H1 (cell line): Measurements from ENCODE around the gene CDPF1. TPM values are rescaled to one million over a fixed set of nuclear protein-coding genes. Genes with fewer than 3 reads are reported as not detected.

Source experiments
- CBX5 ChIP-seq: fragments of 300-800, 300-1000 bp; sonication (generic); IDR thresholded peaks from 2 replicates; pipeline ENCODE4 v1.7.1; 2016; ENCODE audit warnings: antibody characterized with exemption, low read length, low read depth
- CHD2 ChIP-seq: IDR thresholded peaks from 2 replicates; pipeline ENCODE4 v1.6.1; 2012; ENCODE audit warnings: low read length, improper control_type of control experiment
- NANOG ChIP-seq: IDR thresholded peaks from 2 replicates; pipeline ENCODE4 v1.6.1; 2011; ENCODE audit warnings: low read length, low read depth, mild to moderate bottlenecking, inconsistent platforms; ENCODE audit not compliant: insufficient read depth, poor library complexity, severe bottlenecking
- SRF ChIP-seq: IDR thresholded peaks from 2 replicates; pipeline ENCODE4 v1.6.1; 2011; ENCODE audit warnings: mild to moderate bottlenecking, low read depth, low read length, moderate library complexity
- polyA plus RNA-seq, 7 experiments: library from polyadenylated mRNA; depleted of rRNA in 3 of 7; stranded (reverse) in 5 of 7; unstranded in 2 of 7; fragments of >200 nt in 5 of 7; fragments of 200-250 nt in 2 of 7; gene quantifications; 1 replicate in 5 of 7; 2 replicates in 1 of 7; 4 replicates in 1 of 7; pipeline versions ENCODE4 v1.2.1 to v1.2.3, GENCODE V29; 2011 to 2013; ENCODE audit warnings: missing spikeins in 2 of 7, mixed read lengths in 2 of 7
- total RNA-seq: library from RNA; stranded (reverse); fragmentation: NEBNext Ultra II Directional; extraction: Animal tissue kit (Norgen Biotek cat#: 25700); gene quantifications from 2 replicates; pipeline ENCODE4 v1.2.1, GENCODE V29; 2021
- TF ChIP-seq, protein P1 (sequence below): IDR thresholded peaks from 2 replicates; pipeline ENCODE4 v1.6.1; 2012; ENCODE audit warnings: inconsistent platforms

The CDPF1 gene
- total and polyA plus RNA-seq, 2 of the 8 experiments (the other 6 are each of a cell fraction or from before 2014, with no cell fraction given) = 9.7 to 13.7 TPM

DNA sequence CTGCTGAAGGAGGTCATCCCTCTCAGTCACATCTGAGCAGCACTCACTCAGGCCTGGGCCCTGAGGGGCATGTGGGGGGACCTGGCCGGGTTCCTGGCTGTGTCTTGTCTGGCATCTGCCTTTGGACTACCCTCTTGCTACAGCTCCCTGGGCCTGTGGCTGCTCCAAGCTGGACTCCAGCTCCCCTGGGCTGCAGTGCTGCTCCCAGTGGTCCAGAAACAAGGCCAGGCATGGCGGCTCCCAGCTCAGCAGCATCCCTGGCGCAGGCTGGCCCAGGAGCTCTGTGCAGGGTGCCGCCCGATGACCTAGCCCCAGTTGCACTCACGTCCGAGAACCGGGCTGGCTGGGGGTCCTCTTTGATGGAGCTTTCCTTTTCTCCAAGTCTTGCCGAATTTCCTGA is 5.3 kb downstream of the CDPF1 start (continued):
- TF ChIP-seq NANOG = no peak
- no peak for TF ChIP-seq SRF
- TF ChIP-seq CBX5 = no peak
- TF ChIP-seq, protein P1, sequence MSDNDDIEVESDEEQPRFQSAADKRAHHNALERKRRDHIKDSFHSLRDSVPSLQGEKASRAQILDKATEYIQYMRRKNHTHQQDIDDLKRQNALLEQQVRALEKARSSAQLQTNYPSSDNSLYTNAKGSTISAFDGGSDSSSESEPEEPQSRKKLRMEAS = no peak
- TF ChIP-seq CHD2 = no peak
